Neural cell (in vitro differentiated cells): ENCODE results near the gene ST3GAL2. TPM values are rescaled to one million over a fixed set of nuclear protein-coding genes. Genes with fewer than 3 reads are reported as not detected.
"Not testable (repeated sequence)": the region's sequence is repeated elsewhere in the genome, so short reads cannot be mapped to it uniquely, and the experiment has no call there.

ENCODE experiments used
- H2AFZ ChIP-seq: fragments of 200-600, 300-800 bp; sonication (generic), shearing (Covaris generic); 2 replicates; pipeline ENCODE4 v1.6.0; 2014; ENCODE audit warnings: low read depth, mild to moderate bottlenecking, antibody characterized with exemption, low read length, moderate library complexity
- H3F3A ChIP-seq: fragments of 200-600 bp; shearing (Covaris generic); 2 replicates; pipeline ENCODE4 v1.6.1; 2016; ENCODE audit warnings: mild to moderate bottlenecking, moderate library complexity, mixed read lengths, antibody characterized with exemption, low read length; ENCODE audit not compliant: insufficient read depth, poor library complexity, severe bottlenecking
- H3K27ac ChIP-seq: fragments of 200-600, 300-800 bp; sonication (generic), shearing (Covaris generic); 2 replicates; pipeline ENCODE4 v1.5.1; 2014; ENCODE audit warnings: mild to moderate bottlenecking, low read length, moderate library complexity
- H3K27me3 ChIP-seq: fragments of 300-800, 200-600 bp; sonication (generic), shearing (Covaris generic); 2 replicates; pipeline ENCODE4 v1.6.0; 2014; ENCODE audit warnings: mild to moderate bottlenecking, low read depth, low read length, moderate library complexity; ENCODE audit not compliant: insufficient read depth
- H3K36me3 ChIP-seq: fragments of 300-800, 200-600 bp; sonication (generic), shearing (Covaris generic); 2 replicates; pipeline ENCODE4 v1.5.1; 2014; ENCODE audit warnings: mild to moderate bottlenecking, antibody characterized with exemption, low read length, moderate library complexity; ENCODE audit not compliant: insufficient read depth
- H3K4me2 ChIP-seq: fragments of 300-800, 200-600 bp; sonication (generic), shearing (Covaris generic); 2 replicates; pipeline ENCODE4 v1.6.0; 2014; ENCODE audit warnings: mild to moderate bottlenecking, low read length
- H3K4me3 ChIP-seq: fragments of 300-800, 200-600 bp; sonication (generic), shearing (Covaris generic); 2 replicates; pipeline ENCODE4 v1.5.1; 2014; ENCODE audit warnings: mild to moderate bottlenecking, low read length, moderate library complexity
- H3K79me2 ChIP-seq: fragments of 200-600 bp; shearing (Covaris generic); replicated peaks from 2 replicates; pipeline ENCODE4 v1.6.0; 2014; ENCODE audit warnings: mild to moderate bottlenecking, low read length, moderate library complexity; ENCODE audit not compliant: insufficient read depth
- H3K9ac ChIP-seq: fragments of 300-800, 200-600 bp; sonication (generic), shearing (Covaris generic); 2 replicates; pipeline ENCODE4 v1.6.1; 2016; ENCODE audit warnings: mild to moderate bottlenecking, low read length, mixed read lengths
- H3K9me2 ChIP-seq: fragments of 200-600 bp; shearing (Covaris generic); 2 replicates; pipeline ENCODE4 v1.6.1; 2016; ENCODE audit warnings: mild to moderate bottlenecking, low read length, mixed read lengths; ENCODE audit not compliant: insufficient read depth
- H3K9me3 ChIP-seq: fragments of 200-600, 300-800 bp; sonication (generic), shearing (Covaris generic); 2 replicates; pipeline ENCODE4 v1.6.1; 2016; ENCODE audit warnings: mild to moderate bottlenecking, mixed run types, low read length, moderate library complexity, mixed read lengths
- H4K20me1 ChIP-seq: fragments of 200-600 bp; shearing (Covaris generic); 2 replicates; pipeline ENCODE4 v1.6.1; 2016; ENCODE audit warnings: mild to moderate bottlenecking, mixed run types; ENCODE audit not compliant: insufficient read depth
- EP300 ChIP-seq: fragments of 450-650 bp; conservative IDR thresholded peaks from 2 replicates; pipeline ENCODE4 v1.6.1; 2014; ENCODE audit warnings: antibody characterized with exemption, mild to moderate bottlenecking, moderate library complexity; ENCODE audit not compliant: poor library complexity, severe bottlenecking
- EZH2 ChIP-seq: fragments of 200-600, 300-800 bp; shearing (Covaris generic), sonication (generic); IDR thresholded peaks from 2 replicates; pipeline ENCODE4 v1.6.1; 2014; ENCODE audit warnings: antibody characterized with exemption, low read length, borderline replicate concordance, mild to moderate bottlenecking; ENCODE audit not compliant: insufficient read depth, poor library complexity, severe bottlenecking
- MXI1 ChIP-seq: fragments of 450-650 bp; conservative IDR thresholded peaks from 2 replicates; pipeline ENCODE4 v1.6.1; 2014; ENCODE audit warnings: antibody characterized with exemption, mild to moderate bottlenecking; ENCODE audit not compliant: poor library complexity, severe bottlenecking
- POLR2AphosphoS5 ChIP-seq: IDR thresholded peaks from 2 replicates; pipeline ENCODE4 v1.6.1; 2012
- RAD21 ChIP-seq: fragments of 450-650 bp; conservative IDR thresholded peaks from 2 replicates; pipeline ENCODE4 v1.6.1; 2014; ENCODE audit warnings: antibody characterized with exemption, mild to moderate bottlenecking, moderate library complexity
- SMC3 ChIP-seq: fragments of 450-650 bp; conservative IDR thresholded peaks from 2 replicates; pipeline ENCODE4 v1.6.1; 2014; ENCODE audit warnings: antibody characterized with exemption, mild to moderate bottlenecking, moderate library complexity; ENCODE audit not compliant: poor library complexity
- TAF1 ChIP-seq: IDR thresholded peaks from 2 replicates; pipeline ENCODE4 v1.6.1; 2012; ENCODE audit warnings: low read depth
- polyA plus RNA-seq: library from polyadenylated mRNA; depleted of rRNA; stranded (reverse); fragments of >200 nt; gene quantifications from 2 replicates; pipeline ENCODE4 v1.2.3, GENCODE V29; 2014
- TF ChIP-seq, protein P1 (sequence below): IDR thresholded peaks from 2 replicates; pipeline ENCODE4 v1.6.1; 2012; ENCODE audit warnings: borderline replicate concordance
- TF ChIP-seq, protein P2 (sequence below): fragments of 450-650 bp; IDR thresholded peaks from 2 replicates; pipeline ENCODE4 v1.5.1; 2014; ENCODE audit warnings: antibody characterized with exemption, mild to moderate bottlenecking, moderate library complexity; ENCODE audit not compliant: poor library complexity, severe bottlenecking

The ST3GAL2 gene
- polyA plus RNA-seq, 1 donor from 2014 or later, result 19.4 TPM

DNA sequence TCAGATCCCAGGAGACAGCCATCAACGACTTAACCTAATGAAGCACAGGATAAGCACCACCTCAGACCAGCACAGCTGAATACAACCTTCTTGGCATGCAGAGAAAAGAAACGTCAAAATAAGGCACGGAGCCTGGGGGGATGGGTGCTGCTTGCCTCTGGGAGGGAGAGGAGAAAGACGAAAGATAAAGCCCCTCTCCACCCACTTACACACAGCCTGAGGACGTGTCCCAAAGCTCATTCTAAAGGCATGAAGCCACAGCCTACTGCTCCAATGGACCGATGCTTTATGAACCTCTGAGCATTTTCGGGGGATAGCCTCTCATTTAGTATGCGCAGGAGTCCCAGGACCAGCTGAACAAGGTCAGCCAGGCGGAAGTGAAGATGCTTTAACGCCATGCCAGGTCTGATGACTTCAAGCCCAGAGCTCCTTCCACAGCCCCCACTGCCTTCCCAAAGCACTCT is 31.1 kb downstream of the ST3GAL2 start:
- no peak overlapping the region for H3K4me3 ChIP-seq
- no peaks in the 10 kb centered on the region for H3K9me3 ChIP-seq
- no peaks in the 10 kb centered on the region for H3K9me2 ChIP-seq
- no peak overlapping the region for H3K9ac ChIP-seq
- TF ChIP-seq, protein P1, sequence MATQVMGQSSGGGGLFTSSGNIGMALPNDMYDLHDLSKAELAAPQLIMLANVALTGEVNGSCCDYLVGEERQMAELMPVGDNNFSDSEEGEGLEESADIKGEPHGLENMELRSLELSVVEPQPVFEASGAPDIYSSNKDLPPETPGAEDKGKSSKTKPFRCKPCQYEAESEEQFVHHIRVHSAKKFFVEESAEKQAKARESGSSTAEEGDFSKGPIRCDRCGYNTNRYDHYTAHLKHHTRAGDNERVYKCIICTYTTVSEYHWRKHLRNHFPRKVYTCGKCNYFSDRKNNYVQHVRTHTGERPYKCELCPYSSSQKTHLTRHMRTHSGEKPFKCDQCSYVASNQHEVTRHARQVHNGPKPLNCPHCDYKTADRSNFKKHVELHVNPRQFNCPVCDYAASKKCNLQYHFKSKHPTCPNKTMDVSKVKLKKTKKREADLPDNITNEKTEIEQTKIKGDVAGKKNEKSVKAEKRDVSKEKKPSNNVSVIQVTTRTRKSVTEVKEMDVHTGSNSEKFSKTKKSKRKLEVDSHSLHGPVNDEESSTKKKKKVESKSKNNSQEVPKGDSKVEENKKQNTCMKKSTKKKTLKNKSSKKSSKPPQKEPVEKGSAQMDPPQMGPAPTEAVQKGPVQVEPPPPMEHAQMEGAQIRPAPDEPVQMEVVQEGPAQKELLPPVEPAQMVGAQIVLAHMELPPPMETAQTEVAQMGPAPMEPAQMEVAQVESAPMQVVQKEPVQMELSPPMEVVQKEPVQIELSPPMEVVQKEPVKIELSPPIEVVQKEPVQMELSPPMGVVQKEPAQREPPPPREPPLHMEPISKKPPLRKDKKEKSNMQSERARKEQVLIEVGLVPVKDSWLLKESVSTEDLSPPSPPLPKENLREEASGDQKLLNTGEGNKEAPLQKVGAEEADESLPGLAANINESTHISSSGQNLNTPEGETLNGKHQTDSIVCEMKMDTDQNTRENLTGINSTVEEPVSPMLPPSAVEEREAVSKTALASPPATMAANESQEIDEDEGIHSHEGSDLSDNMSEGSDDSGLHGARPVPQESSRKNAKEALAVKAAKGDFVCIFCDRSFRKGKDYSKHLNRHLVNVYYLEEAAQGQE, result no peak
- TF ChIP-seq EP300 (no peak), EZH2 (no peak), POLR2AphosphoS5 (no peak), SMC3 (no peak), RAD21 (no peak), TAF1 (no peak), MXI1 (no peak)
- TF ChIP-seq, protein P2, sequence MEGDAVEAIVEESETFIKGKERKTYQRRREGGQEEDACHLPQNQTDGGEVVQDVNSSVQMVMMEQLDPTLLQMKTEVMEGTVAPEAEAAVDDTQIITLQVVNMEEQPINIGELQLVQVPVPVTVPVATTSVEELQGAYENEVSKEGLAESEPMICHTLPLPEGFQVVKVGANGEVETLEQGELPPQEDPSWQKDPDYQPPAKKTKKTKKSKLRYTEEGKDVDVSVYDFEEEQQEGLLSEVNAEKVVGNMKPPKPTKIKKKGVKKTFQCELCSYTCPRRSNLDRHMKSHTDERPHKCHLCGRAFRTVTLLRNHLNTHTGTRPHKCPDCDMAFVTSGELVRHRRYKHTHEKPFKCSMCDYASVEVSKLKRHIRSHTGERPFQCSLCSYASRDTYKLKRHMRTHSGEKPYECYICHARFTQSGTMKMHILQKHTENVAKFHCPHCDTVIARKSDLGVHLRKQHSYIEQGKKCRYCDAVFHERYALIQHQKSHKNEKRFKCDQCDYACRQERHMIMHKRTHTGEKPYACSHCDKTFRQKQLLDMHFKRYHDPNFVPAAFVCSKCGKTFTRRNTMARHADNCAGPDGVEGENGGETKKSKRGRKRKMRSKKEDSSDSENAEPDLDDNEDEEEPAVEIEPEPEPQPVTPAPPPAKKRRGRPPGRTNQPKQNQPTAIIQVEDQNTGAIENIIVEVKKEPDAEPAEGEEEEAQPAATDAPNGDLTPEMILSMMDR, result no peak
- no peaks in the 10 kb centered on the region for H3K79me2 ChIP-seq
- H3K27ac ChIP-seq, result peak overlapping the region; percentile 12
- H4K20me1 ChIP-seq, result no peaks in the 10 kb centered on the region
- H2AFZ ChIP-seq, result no peak overlapping the region
- no peaks in the 10 kb centered on the region for H3K27me3 ChIP-seq
- no peaks in the 10 kb centered on the region for H3F3A ChIP-seq
- H3K36me3 ChIP-seq, result no peaks in the 10 kb centered on the region
- H3K4me2 ChIP-seq, result no peak overlapping the region

DNA sequence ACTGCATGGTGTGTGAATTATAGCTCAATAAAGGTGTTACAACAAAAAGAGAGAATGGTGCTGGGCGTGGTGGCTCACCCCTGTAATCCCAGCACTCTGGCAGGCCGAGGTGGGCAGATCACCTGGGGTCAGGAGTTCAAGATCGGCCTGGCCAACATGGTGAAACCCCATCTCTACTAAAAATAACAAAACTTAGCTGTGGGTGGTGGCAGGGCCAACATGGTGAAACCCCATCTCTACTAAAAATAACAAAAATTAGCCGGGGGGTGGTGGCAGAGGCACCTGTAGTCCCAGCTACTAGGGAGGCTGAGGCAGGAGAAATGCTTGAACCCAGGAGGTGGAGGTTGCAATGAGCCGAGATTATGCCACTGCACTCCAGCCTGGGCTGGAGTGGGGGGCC is 32.8 kb downstream of the ST3GAL2 start:
- not testable (repeated sequence) for H3K79me2 ChIP-seq, H3K9me3 ChIP-seq

DNA sequence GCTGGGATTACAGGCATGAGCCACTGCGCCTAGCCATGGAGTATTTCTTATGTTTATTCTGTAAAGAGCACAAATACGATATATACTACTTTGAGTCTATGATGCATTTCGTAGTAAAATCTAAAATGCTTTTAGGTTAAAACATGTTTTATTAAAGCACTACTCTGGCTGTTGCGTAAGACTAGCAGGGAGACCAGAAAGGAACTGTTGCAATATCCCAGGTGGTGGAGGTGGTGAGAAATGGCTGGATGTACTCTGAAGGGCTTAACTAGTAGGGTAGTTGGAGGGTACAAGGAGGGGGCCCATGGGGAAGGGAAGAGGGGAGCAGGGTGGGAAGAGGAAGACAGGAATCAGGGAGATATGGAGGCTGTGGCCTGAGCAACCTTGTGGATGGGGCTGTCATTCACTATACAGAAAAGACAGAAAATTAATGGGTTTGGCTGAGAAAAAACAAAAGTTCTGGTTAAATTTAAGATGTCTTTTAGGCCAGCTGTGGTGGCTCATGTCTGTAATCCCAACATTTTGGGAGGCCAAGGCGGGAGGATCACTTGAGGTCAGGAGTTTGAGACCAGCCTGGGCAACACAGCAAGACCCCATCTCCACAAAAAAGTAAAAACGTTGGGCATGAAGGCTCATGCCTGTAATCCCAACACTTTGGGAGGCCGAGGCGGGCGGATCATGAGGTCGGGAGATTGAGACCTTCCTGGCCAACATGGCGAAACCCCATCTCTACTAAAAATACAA is 35.8 kb downstream of the ST3GAL2 start:
- H2AFZ ChIP-seq, result no peak overlapping the region
- TF ChIP-seq RAD21 (no peak), MXI1 (no peak), EP300 (no peak), EZH2 (no peak)
- TF ChIP-seq, protein P1, result no peak
- H3K9me2 ChIP-seq, result no peaks in the 10 kb centered on the region
- no peaks in the 10 kb centered on the region for H3F3A ChIP-seq
- H3K27ac ChIP-seq, result no peak overlapping the region
- H3K36me3 ChIP-seq, result no peaks in the 10 kb centered on the region
- H3K4me3 ChIP-seq, result no peak overlapping the region
- H4K20me1 ChIP-seq, result no peaks in the 10 kb centered on the region
- H3K4me2 ChIP-seq, result no peak overlapping the region
- H3K27me3 ChIP-seq, result no peaks in the 10 kb centered on the region
- no peak overlapping the region for H3K9ac ChIP-seq
- H3K9me3 ChIP-seq, result no peaks in the 10 kb centered on the region
- no peaks in the 10 kb centered on the region for H3K79me2 ChIP-seq

More for the DNA sequence above, 32.8 kb downstream of the ST3GAL2 start:
- H3K4me3 ChIP-seq, H4K20me1 ChIP-seq, H3F3A ChIP-seq, H3K27me3 ChIP-seq, H3K36me3 ChIP-seq, H2AFZ ChIP-seq, H3K27ac ChIP-seq, H3K9ac ChIP-seq, H3K9me2 ChIP-seq, H3K4me2 ChIP-seq: not testable (repeated sequence)
